IMR-90 (cell line): ENCODE results near the gene RNASE3. TPM values are rescaled to one million over a fixed set of nuclear protein-coding genes. Genes with fewer than 3 reads are reported as not detected.

Source experiments
- ATAC-seq: fragments of 200-7000 bp; cut with Tn5 transposase; 2 replicates; pipeline ENCODE4 v1.9.1; 2020; ENCODE audit warnings: low read depth, mild to moderate bottlenecking, moderate library complexity
- BruUV-seq: library from RNA; stranded (reverse); fragments of 400-500 nt; replicated peaks from 2 replicates; lab custom pipeline; 2021; lab: Mats Ljungman, UMichigan
- CTCF ChIA-PET: fragments of 300-600 bp; formaldehyde crosslinking; extraction: SDS; loops from one replicate; lab custom pipeline; 2021; ENCODE audit warnings: antibody characterized with exemption; lab: Yijun Ruan, JAX
- POLR2A ChIA-PET: fragments of 300-600 bp; sonication (Branson Sonifier 250); formaldehyde crosslinking; loops from one replicate; lab custom pipeline; 2022; ENCODE audit warnings: antibody characterized with exemption; ENCODE audit not compliant: unreplicated experiment; lab: Charles Lee
- DNase-seq: peaks from one replicate; pipeline ENCODE4 v3.0.0; 2013
- H2AFZ ChIP-seq: replicated peaks from 2 replicates; pipeline ENCODE3; 2013; ENCODE audit warnings: low read length, mild to moderate bottlenecking; ENCODE audit not compliant: poor library complexity
- H2AK5ac ChIP-seq: 2 replicates; pipeline ENCODE4 v1.6.1; 2013; ENCODE audit warnings: low read depth, low read length, inconsistent platforms
- H2AK9ac ChIP-seq: replicated peaks from 2 replicates; pipeline ENCODE3; 2013; ENCODE audit warnings: mild to moderate bottlenecking, low read depth, low read length, moderate library complexity; ENCODE audit not compliant: poor library complexity
- H2BK120ac ChIP-seq: 2 replicates; pipeline ENCODE4 v1.6.1; 2013; ENCODE audit warnings: low read depth, low read length, inconsistent platforms
- H2BK15ac ChIP-seq: 3 replicates; pipeline ENCODE4 v1.6.1; 2013; ENCODE audit warnings: low read depth, low read length, inconsistent platforms
- H2BK20ac ChIP-seq: 2 replicates; pipeline ENCODE4 v1.6.1; 2013; ENCODE audit warnings: low read depth, mild to moderate bottlenecking, inconsistent platforms, low read length, moderate library complexity
- H2BK5ac ChIP-seq: 2 replicates; pipeline ENCODE4 v1.6.1; 2013; ENCODE audit warnings: mild to moderate bottlenecking, low read depth, low read length, inconsistent platforms; ENCODE audit not compliant: poor library complexity, severe bottlenecking
- H3K14ac ChIP-seq: replicated peaks from 2 replicates; pipeline ENCODE4 v1.6.1; 2013; ENCODE audit warnings: low read depth, low read length, inconsistent platforms
- H3K18ac ChIP-seq: 2 replicates; pipeline ENCODE4 v1.6.1; 2013; ENCODE audit warnings: low read depth, low read length, control low read depth
- H3K23ac ChIP-seq: 2 replicates; pipeline ENCODE4 v1.6.1; 2013; ENCODE audit warnings: low read depth, low read length, inconsistent platforms
- H3K27ac ChIP-seq: 2 replicates; pipeline ENCODE4 v1.5.1; 2013; ENCODE audit warnings: mild to moderate bottlenecking, control low read depth, low read length; ENCODE audit not compliant: insufficient read depth
- H3K27me3 ChIP-seq: 2 replicates; pipeline ENCODE4 v1.6.1; 2013; ENCODE audit warnings: low read length; ENCODE audit not compliant: control insufficient read depth, insufficient read depth
- H3K36me3 ChIP-seq: 2 replicates; pipeline ENCODE4 v1.6.1; 2013; ENCODE audit warnings: low read length, mixed read lengths; ENCODE audit not compliant: control insufficient read depth, insufficient read depth
- H3K4ac ChIP-seq: 2 replicates; pipeline ENCODE4 v1.6.1; 2013; ENCODE audit warnings: low read depth, low read length, inconsistent platforms
- H3K4me1 ChIP-seq: 2 replicates; pipeline ENCODE4 v1.6.1; 2013; ENCODE audit warnings: low read length, mixed read lengths; ENCODE audit not compliant: control insufficient read depth, insufficient read depth
- H3K4me2 ChIP-seq: 2 replicates; pipeline ENCODE4 v1.6.1; 2013; ENCODE audit warnings: low read depth, mild to moderate bottlenecking, control low read depth, low read length, moderate library complexity
- H3K4me3 ChIP-seq: 2 replicates; pipeline ENCODE4 v1.5.1; 2013; ENCODE audit warnings: low read depth, mild to moderate bottlenecking, control low read depth, low read length, moderate library complexity; ENCODE audit not compliant: insufficient read depth
- H3K56ac ChIP-seq: 2 replicates; pipeline ENCODE4 v1.6.1; 2013; ENCODE audit warnings: low read length, inconsistent platforms; ENCODE audit not compliant: insufficient read depth; ENCODE audit errors: extremely low read depth
- H3K79me1 ChIP-seq, 2 experiments: 2 replicates each; pipeline ENCODE4 v1.6.1; 2013; ENCODE audit warnings: low read length in 2 of 2, inconsistent platforms in 1 of 2, low read depth in 1 of 2
- H3K9ac ChIP-seq: 2 replicates; pipeline ENCODE4 v1.6.1; 2013; ENCODE audit warnings: low read depth, low read length, control low read depth
- H3K9me1 ChIP-seq: 2 replicates; pipeline ENCODE4 v1.6.1; 2013; ENCODE audit warnings: low read length, inconsistent platforms; ENCODE audit not compliant: insufficient read depth
- H3K9me3 ChIP-seq: 2 replicates; pipeline ENCODE4 v1.6.1; 2013; ENCODE audit warnings: low read length; ENCODE audit not compliant: control insufficient read depth, insufficient read depth
- H4K20me1 ChIP-seq: 2 replicates; pipeline ENCODE4 v1.6.1; 2013; ENCODE audit warnings: low read length, inconsistent platforms; ENCODE audit not compliant: insufficient read depth
- H4K5ac ChIP-seq: 2 replicates; pipeline ENCODE4 v1.6.1; 2013; ENCODE audit warnings: mild to moderate bottlenecking, low read depth, low read length, control low read depth
- H4K8ac ChIP-seq, 2 experiments: 2 replicates each; pipeline ENCODE4 v1.6.1; 2013; ENCODE audit warnings: low read depth in 2 of 2, low read length in 2 of 2, control low read depth in 1 of 2, inconsistent platforms in 1 of 2
- H4K91ac ChIP-seq: 2 replicates; pipeline ENCODE4 v1.6.1; 2013; ENCODE audit warnings: low read depth, low read length, inconsistent platforms; ENCODE audit not compliant: insufficient read depth
- BHLHE40 ChIP-seq: fragments of 150-350 bp; IDR thresholded peaks from 2 replicates; pipeline ENCODE4 v1.6.1; 2016; ENCODE audit warnings: mild to moderate bottlenecking, low read depth, low read length
- CEBPB ChIP-seq: IDR thresholded peaks from 2 replicates; pipeline ENCODE4 v1.6.1; 2012; ENCODE audit warnings: low read depth, low read length, improper control_type of control experiment
- CHD1 ChIP-seq: IDR thresholded peaks from 2 replicates; pipeline ENCODE4 v1.6.1; 2012; ENCODE audit warnings: low read depth, low read length, improper control_type of control experiment
- CTCF ChIP-seq: conservative IDR thresholded peaks from 2 replicates; pipeline ENCODE4 v1.5.1; 2012; ENCODE audit warnings: mild to moderate bottlenecking, low read depth, low read length, improper control_type of control experiment
- ELK1 ChIP-seq: fragments of 150-350 bp; IDR thresholded peaks from 2 replicates; pipeline ENCODE4 v1.6.1; 2016; ENCODE audit warnings: low read depth, mild to moderate bottlenecking, low read length, moderate library complexity, borderline replicate concordance
- FOS ChIP-seq: fragments of 150-350 bp; IDR thresholded peaks from 2 replicates; pipeline ENCODE4 v1.6.1; 2016; ENCODE audit warnings: low read depth, low read length
- MAFK ChIP-seq: IDR thresholded peaks from 2 replicates; pipeline ENCODE4 v1.6.1; 2012; ENCODE audit warnings: low read depth, low read length, improper control_type of control experiment
- MAZ ChIP-seq: IDR thresholded peaks from 2 replicates; pipeline ENCODE4 v1.6.1; 2012; ENCODE audit warnings: low read depth, mild to moderate bottlenecking, low read length, improper control_type of control experiment, moderate library complexity, borderline replicate concordance
- MXI1 ChIP-seq: IDR thresholded peaks from 2 replicates; pipeline ENCODE4 v1.6.1; 2012; ENCODE audit warnings: low read depth, mild to moderate bottlenecking, low read length, moderate library complexity, borderline replicate concordance
- NFE2L2 ChIP-seq: fragments of 150-350 bp; IDR thresholded peaks from 2 replicates; pipeline ENCODE4 v1.6.1; 2016; ENCODE audit warnings: low read depth, mild to moderate bottlenecking, low read length
- POLR2A ChIP-seq: IDR thresholded peaks from 2 replicates; pipeline ENCODE4 v1.6.1; 2012; ENCODE audit warnings: mild to moderate bottlenecking, low read depth, low read length
- RAD21 ChIP-seq: IDR thresholded peaks from 2 replicates; pipeline ENCODE4 v1.6.1; 2012; ENCODE audit warnings: low read length, improper control_type of control experiment
- RCOR1 ChIP-seq: IDR thresholded peaks from 2 replicates; pipeline ENCODE4 v1.6.1; 2012; ENCODE audit warnings: mild to moderate bottlenecking, low read length, improper control_type of control experiment; ENCODE audit not compliant: insufficient replicate concordance
- RFX5 ChIP-seq: IDR thresholded peaks from 2 replicates; pipeline ENCODE4 v1.8.0; 2012; ENCODE audit warnings: low read depth, mild to moderate bottlenecking, low read length, moderate library complexity
- SMC3 ChIP-seq: fragments of 150-350 bp; IDR thresholded peaks from 2 replicates; pipeline ENCODE4 v1.6.1; 2016; ENCODE audit warnings: low read depth, mild to moderate bottlenecking, antibody characterized with exemption, low read length, moderate library complexity
- WGBS, 2 experiments: methylation state at CpG; one replicate each; pipeline versions ENCODE4 v1.1.5 to v1.1.7; 2013; ENCODE audit warnings: missing lambda C conversion rate in 2 of 2; ENCODE audit not compliant: insufficient read length in 1 of 2; ENCODE audit errors: extremely low coverage in 2 of 2; 5-methylcytosine and 5-hydroxymethylcytosine counted together
- dilution Hi-C: fragments of 300-500 bp; cut with HindIII; formaldehyde crosslinking; loops from one replicate; pipeline ENCODE4 v1.14.3; 2018; ENCODE audit warnings: low sequenced_read_pairs; ENCODE audit not compliant: unreplicated experiment
- in situ Hi-C: fragments of 300-500 bp; cut with MboI; formaldehyde crosslinking; loops from 3 replicates; pipeline ENCODE4 v1.14.3; 2019; ENCODE audit warnings: low sequenced_read_pairs, inconsistent platforms, mixed read lengths
- intact Hi-C: fragments of 100-400 bp; cut with micrococcal nuclease; formaldehyde crosslinking; loops from 2 replicates; pipeline ENCODE4 v1.10.0; 2022
- polyA plus RNA-seq, 3 experiments: library from polyadenylated mRNA; depleted of rRNA; stranded (reverse); fragments of >200 nt; gene quantifications; 2 replicates each; pipeline ENCODE4 v1.2.3, GENCODE V29; 2012; ENCODE audit warnings: low replicate concordance in 1 of 3
- total RNA-seq: library from RNA; depleted of rRNA; stranded (reverse); fragments of >200 nt; gene quantifications from 2 replicates; pipeline ENCODE4 v1.2.3, GENCODE V29; 2012
- TF ChIP-seq, protein P1 (sequence below): fragments of 150-350 bp; IDR thresholded peaks from 2 replicates; pipeline ENCODE4 v1.6.1; 2017; ENCODE audit warnings: mild to moderate bottlenecking, antibody characterized with exemption, low read length, low read depth

The RNASE3 gene
- total and polyA plus RNA-seq, 2 of the 4 experiments (the other 2 are of a cell fraction) = not detected

DNA sequence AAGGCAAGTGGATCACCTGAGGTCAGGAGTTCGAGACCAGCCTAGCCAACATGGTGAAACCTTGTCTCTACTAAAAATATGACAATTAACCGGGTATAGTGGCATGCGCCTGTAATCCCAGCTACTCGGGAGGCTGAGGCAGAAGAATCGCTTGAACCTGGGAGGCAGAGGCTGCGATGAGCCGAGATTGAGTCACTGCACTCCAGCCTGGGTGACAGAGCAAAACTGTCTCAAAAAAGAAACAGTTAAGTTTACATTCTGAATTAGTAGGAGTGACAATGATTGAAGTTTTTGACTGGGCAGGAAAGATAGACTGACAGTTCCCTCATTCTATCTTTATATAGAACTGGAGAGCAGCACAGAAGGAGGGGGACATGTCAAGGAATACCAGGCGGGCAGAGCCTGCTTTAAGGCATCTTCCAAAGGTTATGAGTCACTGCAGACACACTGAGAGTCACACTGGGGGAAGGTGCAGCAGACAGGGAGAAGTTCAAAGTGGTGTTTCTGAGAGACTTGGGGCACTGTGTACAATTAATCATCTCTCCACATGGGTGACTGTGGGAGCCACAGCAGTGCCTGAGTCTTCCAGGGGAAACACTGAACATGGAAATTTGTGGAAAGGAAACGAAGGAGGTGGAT is 42.8 kb upstream of the RNASE3 start:
- Histone ChIP-seq H3K79me1 (no peaks in the 10 kb centered on the region), H3K36me3 (no peaks in the 10 kb centered on the region), H3K23ac (no peak overlapping the region), H3K4me3 (no peak overlapping the region), H2AFZ (peak overlapping the region; percentile 33), H3K4ac (no peak overlapping the region), H4K8ac (no peak overlapping the region), H2BK120ac (no peak overlapping the region), H2BK5ac (no peak overlapping the region), H4K20me1 (no peaks in the 10 kb centered on the region), H4K91ac (no peak overlapping the region), H3K27ac (no peak overlapping the region), H2AK5ac (no peak overlapping the region), H3K9me1 (no peaks in the 10 kb centered on the region), H3K9me3 (no peaks in the 10 kb centered on the region), H3K27me3 (peaks cover 2% of the 10 kb centered on the region; the same call in 1 of the 2 replicates), H3K4me1 (no peaks in the 10 kb centered on the region), H3K56ac (no peak overlapping the region), H3K4me2 (no peak overlapping the region), H3K14ac (no peak overlapping the region), H2BK20ac (no peak overlapping the region), H2AK9ac (no peak overlapping the region), H3K18ac (no peak overlapping the region), H3K9ac (no peak overlapping the region), H4K5ac (no peak overlapping the region), H2BK15ac (no peak overlapping the region)
- ChIA-PET CTCF (no interaction called here), POLR2A (no interaction called here)
- dilution Hi-C loops = no loop called here
- no TSS peak for BruUV-seq
- TF ChIP-seq NFE2L2 (no peak), CEBPB (no peak), RAD21 (no peak), MXI1 (no peak), ELK1 (no peak), RCOR1 (no peak), POLR2A (no peak), CHD1 (no peak), FOS (no peak), BHLHE40 (no peak), SMC3 (no peak), CTCF (no peak), MAZ (no peak), MAFK (no peak), RFX5 (no peak)
- TF ChIP-seq, protein P1, sequence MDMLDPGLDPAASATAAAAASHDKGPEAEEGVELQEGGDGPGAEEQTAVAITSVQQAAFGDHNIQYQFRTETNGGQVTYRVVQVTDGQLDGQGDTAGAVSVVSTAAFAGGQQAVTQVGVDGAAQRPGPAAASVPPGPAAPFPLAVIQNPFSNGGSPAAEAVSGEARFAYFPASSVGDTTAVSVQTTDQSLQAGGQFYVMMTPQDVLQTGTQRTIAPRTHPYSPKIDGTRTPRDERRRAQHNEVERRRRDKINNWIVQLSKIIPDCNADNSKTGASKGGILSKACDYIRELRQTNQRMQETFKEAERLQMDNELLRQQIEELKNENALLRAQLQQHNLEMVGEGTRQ = no peak
- intact Hi-C loops = no loop called here
- DNase-seq (peak; percentile 19), ATAC-seq (0 out of 2 replicates have a peak, but pooled peaks have one; percentile 14)
- 47% methylated on average over 3 of the region's 9 CpGs; no CpG with 5 or more reads in 1 of the 2 experiments for WGBS, 2 experiments
- in situ Hi-C loops = no loop called here
